CD4-positive, alpha-beta T cell (primary cell): Measurements from ENCODE around the gene CNTNAP3. TPM values are rescaled to one million over a fixed set of nuclear protein-coding genes. Genes with fewer than 3 reads are reported as not detected.
"Not testable (repeated sequence)": the region's sequence is repeated elsewhere in the genome, so short reads cannot be mapped to it uniquely, and the experiment has no call there.

Experiments
- ATAC-seq: fragments of 200-7000 bp; cut with Tn5 transposase; one replicate; pipeline ENCODE4 v1.10.0; 2022; ENCODE audit warnings: mild to moderate bottlenecking; ENCODE audit not compliant: poor library complexity
- CTCF ChIA-PET: fragments of 350-600 bp; sonication (Branson Sonifier 250); formaldehyde crosslinking; loops from one replicate; lab custom pipeline; 2021; ENCODE audit warnings: antibody characterized with exemption, inconsistent platforms; lab: Charles Lee
- POLR2A ChIA-PET: fragments of 350-600 bp; sonication (Branson Sonifier 250); formaldehyde crosslinking; loops from one replicate; lab custom pipeline; 2021; ENCODE audit warnings: antibody characterized with exemption, inconsistent platforms; lab: Charles Lee
- DNase-seq, 14 experiments: peaks; one replicate each; pipeline ENCODE4 v3.0.0-alpha.2; 2013 to 2020; ENCODE audit warnings: mixed read lengths in 2 of 14
- H3K27ac ChIP-seq, 2 donors: one replicate each; pipeline versions ENCODE4 v1.5.1 to v1.7.0; 2013; ENCODE audit warnings: low read length in 2 of 2, low read depth in 1 of 2, mild to moderate bottlenecking in 1 of 2
- H3K27me3 ChIP-seq, 2 experiments: 1 replicate in 1 of 2; 2 replicates in 1 of 2; pipeline versions ENCODE4 v1.6.1 to v1.7.0; 2013; ENCODE audit warnings: low read length in 2 of 2, control low read depth in 1 of 2, mild to moderate bottlenecking in 1 of 2, moderate library complexity in 1 of 2; ENCODE audit not compliant: insufficient read depth in 2 of 2, control insufficient read depth in 1 of 2
- H3K36me3 ChIP-seq: one replicate; pipeline ENCODE4 v1.6.1; 2013; ENCODE audit warnings: low read length, control low read depth; ENCODE audit not compliant: insufficient read depth
- H3K4me1 ChIP-seq: one replicate; pipeline ENCODE4 v1.6.1; 2013; ENCODE audit warnings: low read length, control low read depth; ENCODE audit not compliant: insufficient read depth
- H3K4me3 ChIP-seq: one replicate; pipeline ENCODE4 v1.5.1; 2013; ENCODE audit warnings: mild to moderate bottlenecking, low read length, moderate library complexity
- H3K9me3 ChIP-seq, 2 experiments: 1 replicate in 1 of 2; 2 replicates in 1 of 2; pipeline versions ENCODE4 v1.6.1 to v1.7.0; 2013; ENCODE audit warnings: low read length in 2 of 2, mild to moderate bottlenecking in 2 of 2, control low read depth in 1 of 2, moderate library complexity in 1 of 2; ENCODE audit not compliant: control insufficient read depth in 1 of 2, insufficient read depth in 1 of 2
- H3K27ac Mint-ChIP-seq: one replicate; pipeline ENCODE4 v1.8.0; 2020; ENCODE audit warnings: mixed read lengths
- H3K27me3 Mint-ChIP-seq: one replicate; pipeline ENCODE4 v1.8.0; 2021; ENCODE audit warnings: mixed read lengths
- H3K36me3 Mint-ChIP-seq: one replicate; pipeline ENCODE4 v1.8.0; 2021; ENCODE audit warnings: low read depth, mixed read lengths
- H3K4me1 Mint-ChIP-seq: one replicate; pipeline ENCODE4 v1.8.0; 2021; ENCODE audit warnings: low read depth, mixed read lengths
- H3K4me3 Mint-ChIP-seq: one replicate; pipeline ENCODE4 v1.8.0; 2020; ENCODE audit warnings: mild to moderate bottlenecking, mixed read lengths
- H3K9me3 Mint-ChIP-seq: one replicate; pipeline ENCODE4 v1.8.0; 2020; ENCODE audit warnings: mixed read lengths
- intact Hi-C, 2 experiments: fragments of 100-400 bp; cut with DNase I in 1 of 2; cut with micrococcal nuclease in 1 of 2; formaldehyde crosslinking; loops; one replicate each; pipeline versions ENCODE4 v1.15.1 to v1.9.0; 2023 to 2025; cut with DNase I, micrococcal nuclease
- total RNA-seq, 174 experiments: library from RNA in 2 of 174; stranded (reverse) in 2 of 174; gene quantifications; one replicate each; pipeline ENCODE4 v1.2.3 and lab custom pipeline; 2021 to 2026

The CNTNAP3 gene
- total RNA-seq, 2 experiments from 2014 or later: not detected

DNA sequence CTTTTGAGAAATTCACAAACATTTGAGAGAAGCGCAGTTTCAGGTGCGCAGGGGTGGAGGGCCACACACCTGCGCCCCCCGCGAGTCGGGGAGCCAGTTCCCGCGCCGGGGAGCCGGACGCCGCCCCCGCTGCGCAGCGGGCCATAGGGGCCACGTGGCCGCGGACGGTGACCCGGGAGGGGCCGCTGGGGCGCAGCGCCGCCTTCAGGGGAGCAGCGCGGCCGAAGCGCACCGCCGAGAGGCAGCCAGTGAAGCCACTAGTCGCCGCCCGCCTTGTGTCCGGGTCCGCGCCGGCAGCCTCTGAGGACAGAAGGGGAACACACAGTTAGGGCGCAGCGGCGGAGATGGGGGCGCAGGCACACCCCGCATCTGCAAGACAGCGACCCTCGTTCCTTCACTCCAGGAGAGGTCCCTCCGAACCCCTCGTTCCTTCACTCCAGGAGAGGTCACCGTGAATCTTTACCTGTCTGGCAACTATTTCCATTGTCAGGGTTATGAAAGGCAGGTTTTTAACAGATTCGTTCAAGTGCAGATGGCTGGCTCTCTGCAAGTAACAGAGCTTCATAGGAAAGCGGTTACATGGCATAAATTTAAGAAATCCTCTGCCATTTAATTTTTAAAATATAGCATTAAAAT, 209.2 kb downstream of the CNTNAP3 start:
- ATAC-seq, H3K27ac Mint-ChIP-seq: not testable (repeated sequence)

DNA sequence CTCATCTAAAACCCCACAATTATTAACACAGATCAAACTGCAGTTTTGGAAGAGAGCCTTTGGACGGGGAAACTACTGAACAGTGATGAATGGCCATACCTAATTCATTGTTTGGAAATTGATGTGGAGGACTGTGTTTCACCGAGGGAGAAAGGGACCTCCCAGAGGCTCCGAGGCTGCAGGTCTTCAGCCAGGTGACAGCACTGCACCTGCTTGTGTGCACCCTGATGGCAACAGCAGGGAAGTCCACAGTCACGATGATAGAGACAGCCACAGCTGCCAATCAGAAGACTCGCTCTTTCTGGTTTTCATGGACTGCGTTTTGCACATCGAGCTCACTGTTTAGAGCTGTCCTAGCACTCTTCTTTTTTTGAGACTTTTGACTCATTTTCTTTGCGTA, 214.4 kb downstream of the CNTNAP3 start:
- peaks cover 12% of the 10 kb centered on the region for H3K27me3 Mint-ChIP-seq
- intact Hi-C loops, H3K27ac Mint-ChIP-seq, H3K4me3 Mint-ChIP-seq, CTCF ChIA-PET, H3K27ac ChIP-seq, H3K4me1 ChIP-seq, H3K27me3 ChIP-seq, H3K4me3 ChIP-seq, H3K36me3 ChIP-seq, POLR2A ChIA-PET, H3K9me3 ChIP-seq, H3K36me3 Mint-ChIP-seq, DNase-seq, H3K4me1 Mint-ChIP-seq, ATAC-seq, H3K9me3 Mint-ChIP-seq: not testable (repeated sequence)

More for the DNA sequence above, 209.2 kb downstream of the CNTNAP3 start:
- H3K27ac ChIP-seq, H3K27me3 Mint-ChIP-seq, H3K9me3 Mint-ChIP-seq, H3K9me3 ChIP-seq, H3K4me3 ChIP-seq, DNase-seq, POLR2A ChIA-PET, CTCF ChIA-PET, H3K36me3 ChIP-seq, H3K36me3 Mint-ChIP-seq, H3K4me3 Mint-ChIP-seq, H3K4me1 Mint-ChIP-seq, intact Hi-C loops, H3K4me1 ChIP-seq, H3K27me3 ChIP-seq: not testable (repeated sequence)

DNA sequence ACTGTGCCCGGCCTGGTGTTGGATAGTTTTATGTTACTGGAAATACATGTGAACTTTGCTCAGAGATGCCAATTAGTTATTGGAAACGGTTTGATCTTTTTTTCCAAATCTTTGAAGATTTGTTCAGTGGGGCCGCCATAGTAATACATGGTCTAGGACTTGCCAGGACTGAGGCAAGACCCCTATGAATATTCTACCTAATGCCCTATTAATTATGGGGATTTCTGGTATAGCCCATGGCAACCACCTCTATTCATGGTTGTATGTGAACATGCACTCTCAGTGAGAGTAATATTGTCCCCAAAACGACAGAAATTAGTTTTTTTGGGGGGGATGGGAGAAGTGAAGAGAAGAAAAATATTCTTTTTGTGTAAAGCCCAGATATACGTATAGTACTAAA, 220.3 kb downstream of the CNTNAP3 start:
- CTCF ChIA-PET, H3K4me1 Mint-ChIP-seq, intact Hi-C loops, H3K4me1 ChIP-seq, ATAC-seq, H3K27ac Mint-ChIP-seq, H3K4me3 Mint-ChIP-seq, H3K27me3 Mint-ChIP-seq, POLR2A ChIA-PET, DNase-seq, H3K36me3 Mint-ChIP-seq, H3K4me3 ChIP-seq, H3K9me3 Mint-ChIP-seq, H3K27me3 ChIP-seq, H3K27ac ChIP-seq, H3K36me3 ChIP-seq, H3K9me3 ChIP-seq: not testable (repeated sequence)

DNA sequence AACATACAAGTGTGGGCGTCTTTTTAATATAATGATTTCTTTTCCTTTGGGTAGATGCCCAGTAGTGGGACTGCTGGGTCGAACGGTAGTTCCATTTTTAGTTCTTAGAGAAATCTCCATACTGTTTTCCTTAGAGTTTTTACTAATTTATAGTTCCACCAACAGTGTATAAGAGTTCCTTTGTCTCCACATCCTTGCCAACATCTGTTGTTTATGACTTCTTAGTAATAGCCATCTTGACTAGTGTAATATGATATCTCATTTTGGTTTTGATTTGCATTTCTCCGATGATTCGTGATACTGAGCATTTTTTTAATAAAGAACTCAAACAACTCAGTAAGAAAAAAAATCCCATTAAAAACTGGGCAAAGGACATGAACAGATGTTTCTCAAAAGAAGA, 225.0 kb downstream of the CNTNAP3 start:
- H3K27ac ChIP-seq, H3K4me3 Mint-ChIP-seq, H3K9me3 ChIP-seq, intact Hi-C loops, H3K27me3 Mint-ChIP-seq, H3K36me3 ChIP-seq, H3K36me3 Mint-ChIP-seq, H3K4me3 ChIP-seq, POLR2A ChIA-PET, DNase-seq, H3K27me3 ChIP-seq, H3K27ac Mint-ChIP-seq, ATAC-seq, H3K9me3 Mint-ChIP-seq, H3K4me1 ChIP-seq, H3K4me1 Mint-ChIP-seq: not testable (repeated sequence)
- CTCF ChIA-PET: interaction anchor here (0.7 kb wide), 1 partner anchor 420 kb away, joined by 3 read pairs; no protein-coding TSS in a partner anchor

DNA sequence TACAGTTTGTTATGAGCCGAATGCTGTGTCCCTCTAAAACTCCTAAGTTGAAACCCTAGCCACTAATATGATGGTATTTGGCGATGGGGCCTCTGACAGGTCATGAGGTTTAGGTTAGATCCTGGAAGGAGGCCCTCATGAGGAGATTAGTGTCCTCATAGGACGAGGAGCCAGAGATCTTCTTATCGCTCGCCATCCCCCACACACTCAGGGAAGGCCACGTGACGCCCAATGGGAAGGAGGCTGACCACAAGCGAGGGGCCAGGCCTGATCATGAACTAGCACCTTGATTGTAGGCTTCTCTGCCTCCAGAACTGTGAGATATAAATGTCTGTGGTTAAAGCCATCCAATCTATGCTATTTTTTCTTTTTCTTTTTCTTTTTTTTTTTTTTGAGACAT, 233.5 kb downstream of the CNTNAP3 start:
- POLR2A ChIA-PET, H3K27ac ChIP-seq, H3K9me3 Mint-ChIP-seq, H3K4me1 ChIP-seq, H3K27me3 Mint-ChIP-seq, DNase-seq, intact Hi-C loops, H3K4me3 ChIP-seq, ATAC-seq, H3K36me3 Mint-ChIP-seq, H3K4me3 Mint-ChIP-seq, H3K4me1 Mint-ChIP-seq, H3K36me3 ChIP-seq, H3K27me3 ChIP-seq, H3K9me3 ChIP-seq, CTCF ChIA-PET, H3K27ac Mint-ChIP-seq: not testable (repeated sequence)

DNA sequence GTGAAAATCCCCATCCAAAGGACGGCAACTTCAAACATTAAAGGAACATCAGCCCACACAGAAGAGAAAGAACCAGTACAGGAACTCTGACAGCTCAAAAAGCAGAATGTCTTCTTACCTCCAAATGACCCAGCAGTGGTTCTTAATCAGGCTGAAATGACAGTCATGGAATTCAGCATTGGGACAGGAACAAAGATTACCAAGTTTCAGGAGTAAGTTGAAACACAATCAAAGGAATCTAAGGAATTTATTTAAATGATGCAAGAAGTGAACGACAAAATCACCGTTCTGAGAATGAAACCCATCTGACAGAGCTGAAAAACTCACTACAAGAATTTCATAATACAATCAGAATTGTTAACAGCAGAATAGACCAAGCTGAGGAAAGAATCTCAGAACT, 241.1 kb downstream of the CNTNAP3 start:
- ATAC-seq, H3K4me3 ChIP-seq, H3K4me1 Mint-ChIP-seq, H3K27ac Mint-ChIP-seq, H3K27me3 ChIP-seq, intact Hi-C loops, CTCF ChIA-PET, H3K27ac ChIP-seq, H3K4me1 ChIP-seq, H3K36me3 Mint-ChIP-seq, H3K4me3 Mint-ChIP-seq, H3K27me3 Mint-ChIP-seq, POLR2A ChIA-PET, DNase-seq, H3K36me3 ChIP-seq: not testable (repeated sequence)
- peaks cover 0 to 11% of the 10 kb centered on the region in 2 experiments for H3K9me3 ChIP-seq
- peaks cover 10% of the 10 kb centered on the region for H3K9me3 Mint-ChIP-seq

DNA sequence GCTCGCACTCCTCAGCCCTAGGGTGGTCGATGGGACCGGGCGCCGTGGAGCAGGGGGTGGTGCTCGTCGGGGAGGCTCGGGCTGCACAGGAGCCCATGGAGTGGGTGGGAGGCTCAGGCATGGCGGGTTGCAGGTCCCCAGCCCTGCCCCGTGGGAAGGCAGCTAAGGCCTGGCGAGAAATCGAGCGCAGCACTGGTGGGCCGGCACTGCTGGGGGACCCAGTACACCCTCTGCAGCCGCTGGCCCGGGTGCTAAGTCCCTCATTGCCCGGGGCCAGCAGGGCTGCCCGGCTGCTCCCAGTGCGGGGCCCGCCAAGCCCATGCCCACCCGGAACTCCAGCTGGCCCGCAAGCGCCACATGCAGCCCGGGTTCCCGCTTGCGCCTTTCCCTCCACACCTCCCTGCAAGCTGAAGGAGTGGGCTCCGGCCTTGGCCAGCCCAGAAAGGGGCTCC, 245.6 kb downstream of the CNTNAP3 start:
- H3K4me1 ChIP-seq, H3K36me3 ChIP-seq, intact Hi-C loops, H3K4me3 ChIP-seq, POLR2A ChIA-PET, H3K27ac ChIP-seq, CTCF ChIA-PET, DNase-seq, H3K36me3 Mint-ChIP-seq, H3K27me3 ChIP-seq, H3K27ac Mint-ChIP-seq, H3K9me3 Mint-ChIP-seq, H3K4me3 Mint-ChIP-seq, ATAC-seq, H3K4me1 Mint-ChIP-seq: not testable (repeated sequence)
- peaks cover 0 to 13% of the 10 kb centered on the region in 2 experiments for H3K9me3 ChIP-seq
- H3K27me3 Mint-ChIP-seq: peaks cover 12% of the 10 kb centered on the region
